ENCODE data around the gene SLC7A4.
A peak's percentile ranks its signal among the peaks of the same experiment; 100 is the strongest.
"Not testable (repeated sequence)": the region's sequence is repeated elsewhere in the genome, so short reads cannot be mapped to it uniquely, and the experiment has no call there.

SLC7A4 gene

GRCh38 chr22:21043860-21044535 is 11.6 kb upstream of the SLC7A4 start:
- no peak for DNase-seq (ENCODE audit: low read depth, low spot score)
- peak overlapping the region; percentile 22 for H3K27ac ChIP-seq

- no peak for DNase-seq (ENCODE audit: low read depth, low spot score)
- H3K27ac ChIP-seq, result peak overlapping the region; percentile 22
These were observed 10.9 kb upstream of the SLC7A4 start for GRCh38 chr22:21042978-21043859.

GRCh38 chr22:21041937-21042336 is 9.6 kb upstream of the SLC7A4 start:
- no peak for DNase-seq (ENCODE audit: low read depth, low spot score)
- peak overlapping the region; percentile 7 for H3K27ac ChIP-seq

GRCh38 chr22:21039158-21039557 is 6.8 kb upstream of the SLC7A4 start:
- not testable (repeated sequence) for H3K27ac ChIP-seq; DNase-seq (ENCODE audit: low read depth, low spot score)

GRCh38 chr22:21038405-21038804 is 6.0 kb upstream of the SLC7A4 start:
- H3K27ac ChIP-seq, result peak overlapping the region; percentile 53
- no peak for DNase-seq (ENCODE audit: low read depth, low spot score)

GRCh38 chr22:21034989-21035388 is 2.6 kb upstream of the SLC7A4 start:
- DNase-seq (ENCODE audit: low read depth, low spot score), result no peak
- H3K27ac ChIP-seq, result no peak overlapping the region

GRCh38 chr22:21033895-21034294 is 1.5 kb upstream of the SLC7A4 start:
- DNase-seq (ENCODE audit: low read depth, low spot score), result no peak
- H3K27ac ChIP-seq, result no peak overlapping the region

- no peak for DNase-seq (ENCODE audit: low read depth, low spot score)
- H3K27ac ChIP-seq, result no peak overlapping the region
These were observed 717 bp upstream of the SLC7A4 start for GRCh38 chr22:21032868-21033688.

GRCh38 chr22:21031545-21032036 is 770 bp downstream of the SLC7A4 start:
- H3K27ac ChIP-seq, result no peak overlapping the region
- DNase-seq (ENCODE audit: low read depth, low spot score), result no peak

- no peak for DNase-seq (ENCODE audit: low read depth, low spot score)
- H3K27ac ChIP-seq, result no peak overlapping the region
These were observed 1.5 kb downstream of the SLC7A4 start for GRCh38 chr22:21030621-21031544.

GRCh38 chr22:21030032-21030431 is 2.3 kb downstream of the SLC7A4 start:
- no peak overlapping the region for H3K27ac ChIP-seq
- DNase-seq (ENCODE audit: low read depth, low spot score), result no peak

- no peak overlapping the region for H3K27ac ChIP-seq
- DNase-seq (ENCODE audit: low read depth, low spot score), result no peak
These were observed 2.8 kb downstream of the SLC7A4 start for GRCh38 chr22:21029486-21030025.

- DNase-seq (ENCODE audit: low read depth, low spot score), result no peak
- H3K27ac ChIP-seq, result no peak overlapping the region
These were observed 3.8 kb downstream of the SLC7A4 start for GRCh38 chr22:21028277-21029251.

GRCh38 chr22:21026783-21027692 is 5.3 kb downstream of the SLC7A4 start:
- H3K27ac ChIP-seq, result peak overlapping the region; percentile 35
- DNase-seq (ENCODE audit: low read depth, low spot score), result no peak

GRCh38 chr22:21025763-21026755 is 6.3 kb downstream of the SLC7A4 start:
- peak overlapping the region; percentile 74 for H3K27ac ChIP-seq
- DNase-seq (ENCODE audit: low read depth, low spot score), result peak; percentile 44

GRCh38 chr22:21025266-21025665 is 7.1 kb downstream of the SLC7A4 start:
- peak overlapping the region; percentile 74 for H3K27ac ChIP-seq
- no peak for DNase-seq (ENCODE audit: low read depth, low spot score)

Measured in epithelial cell of prostate (primary cell).